CD14-positive monocyte (primary cell): ENCODE measurements around the gene DAB2IP. TPM values are rescaled to one million over a fixed set of nuclear protein-coding genes. Genes with fewer than 3 reads are reported as not detected.

Experiments used
- DNase-seq, 3 donors: peaks; one replicate each; pipeline ENCODE4 v3.0.0-alpha.2; 2011 to 2022
- H2AFZ ChIP-seq: 2 replicates; pipeline ENCODE4 v1.6.0; 2012; ENCODE audit warnings: mild to moderate bottlenecking, low read depth, low read length, inconsistent platforms; ENCODE audit not compliant: insufficient read depth, poor library complexity, severe bottlenecking
- H3K27ac ChIP-seq, 2 donors: 1 replicate in 1 of 2; 2 replicates in 1 of 2; pipeline ENCODE4 v1.5.1; 2012 to 2013; ENCODE audit warnings: low read length in 2 of 2, control low read depth in 1 of 2, inconsistent platforms in 1 of 2, low read depth in 1 of 2, mild to moderate bottlenecking in 1 of 2
- H3K27me3 ChIP-seq, 2 donors: one replicate each; pipeline versions ENCODE4 v1.6.0 to v1.6.1; 2011 to 2013; ENCODE audit warnings: low read length in 2 of 2; ENCODE audit not compliant: control insufficient read depth in 2 of 2, insufficient read depth in 2 of 2
- H3K36me3 ChIP-seq, 2 donors: replicated peaks in 1 of 2; 1 replicate in 1 of 2; 2 replicates in 1 of 2; pipeline versions ENCODE4 v1.5.1 to v1.6.1; 2012 to 2013; ENCODE audit warnings: low read length in 2 of 2, control low read depth in 1 of 2, inconsistent platforms in 1 of 2, mild to moderate bottlenecking in 1 of 2; ENCODE audit not compliant: insufficient read depth in 2 of 2, control insufficient read depth in 1 of 2
- H3K4me1 ChIP-seq, 2 donors: 1 replicate in 1 of 2; 2 replicates in 1 of 2; pipeline versions ENCODE4 v1.5.1 to v1.6.1; 2012 to 2013; ENCODE audit warnings: low read length in 2 of 2, control low read depth in 1 of 2, inconsistent platforms in 1 of 2, mild to moderate bottlenecking in 1 of 2, moderate library complexity in 1 of 2; ENCODE audit not compliant: insufficient read depth in 2 of 2, control insufficient read depth in 1 of 2
- H3K4me2 ChIP-seq: replicated peaks from 2 replicates; pipeline ENCODE3; 2012; ENCODE audit warnings: low read length, moderate library complexity, mild to moderate bottlenecking; ENCODE audit not compliant: poor library complexity, severe bottlenecking; ENCODE audit errors: extremely low read depth
- H3K4me3 ChIP-seq, 3 experiments: fragments of 200-600 bp in 1 of 3; sonication (generic) in 1 of 3; replicated peaks in 1 of 3; 1 replicate in 2 of 3; 2 replicates in 1 of 3; pipeline ENCODE4 v1.5.1; 2011 to 2013; ENCODE audit warnings: low read length in 3 of 3, mild to moderate bottlenecking in 3 of 3, control low read depth in 2 of 3, low read depth in 2 of 3, inconsistent platforms in 1 of 3, moderate library complexity in 1 of 3
- H3K79me2 ChIP-seq: 2 replicates; pipeline ENCODE4 v1.6.0; 2012; ENCODE audit warnings: mild to moderate bottlenecking, control low read depth, inconsistent platforms, low read length, moderate library complexity; ENCODE audit not compliant: insufficient read depth
- H3K9ac ChIP-seq: 2 replicates; pipeline ENCODE4 v1.6.0; 2017; ENCODE audit warnings: low read length, mild to moderate bottlenecking; ENCODE audit not compliant: insufficient read depth, poor library complexity, severe bottlenecking
- H3K9me3 ChIP-seq, 2 donors: replicated peaks in 1 of 2; 1 replicate in 1 of 2; 2 replicates in 1 of 2; pipeline versions ENCODE4 v1.5.1 to v1.6.1; 2012 to 2013; ENCODE audit warnings: low read length in 2 of 2, control low read depth in 1 of 2; ENCODE audit not compliant: control insufficient read depth in 1 of 2, insufficient read depth in 1 of 2
- H4K20me1 ChIP-seq: 2 replicates; pipeline ENCODE4 v1.6.0; 2012; ENCODE audit warnings: mild to moderate bottlenecking, low read length, control low read depth, moderate library complexity; ENCODE audit not compliant: insufficient read depth
- H3K27ac Mint-ChIP-seq, 7 donors: one replicate each; pipeline ENCODE4 v1.8.0; 2020; ENCODE audit warnings: mild to moderate bottlenecking in 7 of 7, mixed read lengths in 7 of 7, moderate library complexity in 6 of 7, inconsistent platforms in 2 of 7
- H3K27me3 Mint-ChIP-seq, 3 donors: one replicate each; pipeline ENCODE4 v1.8.0; 2021 to 2022; ENCODE audit warnings: low read depth in 3 of 3, mild to moderate bottlenecking in 3 of 3, mixed read lengths in 3 of 3, moderate library complexity in 3 of 3, inconsistent platforms in 1 of 3
- H3K36me3 Mint-ChIP-seq, 2 donors: one replicate each; pipeline ENCODE4 v1.8.0; 2020; ENCODE audit warnings: mixed read lengths in 2 of 2, inconsistent platforms in 1 of 2, mild to moderate bottlenecking in 1 of 2
- H3K4me1 Mint-ChIP-seq: one replicate; pipeline ENCODE4 v1.8.0; 2020; ENCODE audit warnings: mild to moderate bottlenecking, mixed read lengths
- H3K4me3 Mint-ChIP-seq, 2 donors: one replicate each; pipeline ENCODE4 v1.8.0; 2020; ENCODE audit warnings: mild to moderate bottlenecking in 2 of 2, mixed read lengths in 2 of 2, moderate library complexity in 1 of 2
- H3K9me3 Mint-ChIP-seq, 7 donors: one replicate each; pipeline ENCODE4 v1.8.0; 2020 to 2022; ENCODE audit warnings: mixed read lengths in 7 of 7, mild to moderate bottlenecking in 6 of 7, moderate library complexity in 6 of 7, inconsistent platforms in 2 of 7
- WGBS: methylation state at CpG from one replicate; pipeline ENCODE4 v1.1.5; 2013; ENCODE audit warnings: missing lambda C conversion rate; ENCODE audit not compliant: insufficient coverage; 5-methylcytosine and 5-hydroxymethylcytosine counted together
- intact Hi-C, 2 donors: fragments of 100-400 bp; cut with micrococcal nuclease; formaldehyde crosslinking; loops; one replicate each; pipeline versions ENCODE4 v1.15.0 to v1.15.1; 2023
- polyA plus RNA-seq, 3 donors: library from polyadenylated mRNA; depleted of rRNA in 1 of 3; unstranded in 2 of 3; stranded (reverse) in 1 of 3; fragments of 300-500 nt in 2 of 3; fragments of >200 nt in 1 of 3; fragmentation: Illumina TruSeq in 2 of 3; gene quantifications; 1 replicate in 2 of 3; 2 replicates in 1 of 3; pipeline ENCODE4 v1.2.3, GENCODE V29; 2012 to 2021
- TF ChIP-seq, protein P1 (sequence below): fragments of 200-600 bp; IDR thresholded peaks from one replicate; pipeline ENCODE4 v1.8.0; 2022; ENCODE audit warnings: antibody characterized with exemption, mild to moderate bottlenecking

Gene DAB2IP
- polyA plus RNA-seq, 3 donors, result 0.13 TPM; not detected in 2

DNA sequence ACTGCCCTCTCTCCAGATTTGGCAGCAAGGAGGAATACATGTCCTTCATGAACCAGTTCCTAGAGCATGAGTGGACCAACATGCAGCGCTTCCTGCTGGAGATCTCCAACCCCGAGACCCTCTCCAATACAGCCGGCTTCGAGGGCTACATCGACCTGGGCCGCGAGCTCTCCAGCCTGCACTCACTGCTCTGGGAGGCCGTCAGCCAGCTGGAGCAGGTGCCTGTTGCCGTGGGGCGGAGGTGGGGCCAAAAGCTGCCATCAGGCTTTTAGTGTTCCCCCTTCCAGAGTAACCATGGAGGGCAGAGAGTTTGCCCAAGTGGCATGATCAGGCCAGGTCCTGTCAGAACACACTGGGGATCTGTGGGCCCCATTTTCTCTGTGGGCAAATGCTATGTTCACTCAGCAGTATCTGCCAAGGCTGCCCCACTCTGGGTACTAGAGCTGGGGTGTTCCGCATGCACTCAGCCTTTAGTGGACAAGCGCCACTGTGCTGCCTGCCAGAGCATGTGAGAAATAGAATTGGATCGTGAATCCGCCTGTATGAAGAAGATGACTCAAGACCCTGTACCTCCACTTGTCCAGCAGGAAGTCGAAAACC is 117.1 kb downstream of the DAB2IP start:
- DNase-seq, result no peak
- intact Hi-C loops, result no loop called here
- H3K4me3 Mint-ChIP-seq, result no peak overlapping the region
- TF ChIP-seq, protein P1, sequence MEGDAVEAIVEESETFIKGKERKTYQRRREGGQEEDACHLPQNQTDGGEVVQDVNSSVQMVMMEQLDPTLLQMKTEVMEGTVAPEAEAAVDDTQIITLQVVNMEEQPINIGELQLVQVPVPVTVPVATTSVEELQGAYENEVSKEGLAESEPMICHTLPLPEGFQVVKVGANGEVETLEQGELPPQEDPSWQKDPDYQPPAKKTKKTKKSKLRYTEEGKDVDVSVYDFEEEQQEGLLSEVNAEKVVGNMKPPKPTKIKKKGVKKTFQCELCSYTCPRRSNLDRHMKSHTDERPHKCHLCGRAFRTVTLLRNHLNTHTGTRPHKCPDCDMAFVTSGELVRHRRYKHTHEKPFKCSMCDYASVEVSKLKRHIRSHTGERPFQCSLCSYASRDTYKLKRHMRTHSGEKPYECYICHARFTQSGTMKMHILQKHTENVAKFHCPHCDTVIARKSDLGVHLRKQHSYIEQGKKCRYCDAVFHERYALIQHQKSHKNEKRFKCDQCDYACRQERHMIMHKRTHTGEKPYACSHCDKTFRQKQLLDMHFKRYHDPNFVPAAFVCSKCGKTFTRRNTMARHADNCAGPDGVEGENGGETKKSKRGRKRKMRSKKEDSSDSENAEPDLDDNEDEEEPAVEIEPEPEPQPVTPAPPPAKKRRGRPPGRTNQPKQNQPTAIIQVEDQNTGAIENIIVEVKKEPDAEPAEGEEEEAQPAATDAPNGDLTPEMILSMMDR, result no peak
- no peaks in the 10 kb centered on the region for H3K36me3 Mint-ChIP-seq
- no peak overlapping the region for H3K27ac Mint-ChIP-seq
- Histone ChIP-seq H4K20me1 (no peaks in the 10 kb centered on the region), H3K27me3 (no peaks in the 10 kb centered on the region), H3K79me2 (no peaks in the 10 kb centered on the region), H3K9ac (no peak overlapping the region), H2AFZ (no peak overlapping the region), H3K36me3 (no peaks in the 10 kb centered on the region), H3K9me3 (no peaks in the 10 kb centered on the region), H3K27ac (no peak overlapping the region), H3K4me2 (no peak overlapping the region), H3K4me3 (no peak overlapping the region), H3K4me1 (no peaks in the 10 kb centered on the region)
- peaks cover 2 to 6% (median 3%) of the 10 kb centered on the region in 3 donors for H3K27me3 Mint-ChIP-seq
- no peaks in the 10 kb centered on the region for H3K4me1 Mint-ChIP-seq
- H3K9me3 Mint-ChIP-seq, result no peaks in the 10 kb centered on the region
- 99% methylated on average over 15 of the region's 15 CpGs for WGBS

DNA sequence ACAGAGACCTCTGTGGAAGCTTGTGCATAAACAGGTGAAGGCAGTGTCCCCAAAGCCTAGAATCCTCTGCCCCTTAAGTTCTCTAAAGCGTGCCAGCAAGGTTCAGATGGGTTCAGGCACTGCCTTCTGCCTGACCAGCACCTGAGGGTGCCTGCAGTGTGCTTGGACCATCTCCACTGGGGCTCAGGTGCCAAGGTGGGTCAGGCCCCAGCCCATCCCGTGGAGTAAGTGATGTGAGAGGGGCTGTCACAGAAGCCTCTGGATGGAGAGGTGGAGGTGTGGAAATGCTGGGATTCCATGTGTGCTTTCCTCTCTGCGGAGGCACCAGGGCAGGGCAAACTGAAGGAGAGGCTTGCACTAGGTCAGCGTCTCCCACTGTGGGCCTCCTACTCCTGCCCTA is 118.5 kb downstream of the DAB2IP start:
- no peak overlapping the region for H3K27ac ChIP-seq
- no peaks in the 10 kb centered on the region for H3K36me3 ChIP-seq

More for the DNA sequence above, 118.5 kb downstream of the DAB2IP start:
- no peaks in the 10 kb centered on the region for H3K27me3 ChIP-seq
- WGBS, result 85% methylated on average over 3 of the region's 4 CpGs
- no peak overlapping the region for H3K4me2 ChIP-seq
- H2AFZ ChIP-seq, result no peak overlapping the region
- no peaks in the 10 kb centered on the region for H4K20me1 ChIP-seq
- no peaks in the 10 kb centered on the region for H3K4me1 ChIP-seq
- H3K9ac ChIP-seq, result no peak overlapping the region
- intact Hi-C loops, result no loop called here
- no peaks in the 10 kb centered on the region for H3K9me3 ChIP-seq
- Mint-ChIP-seq H3K27me3 (peaks cover 0 to 6% (median 2%) of the 10 kb centered on the region in 3 donors), H3K4me1 (no peaks in the 10 kb centered on the region), H3K27ac (no peak overlapping the region), H3K36me3 (no peaks in the 10 kb centered on the region), H3K9me3 (no peaks in the 10 kb centered on the region), H3K4me3 (no peak overlapping the region)
- TF ChIP-seq, protein P1, result no peak
- no peak for DNase-seq
- H3K4me3 ChIP-seq, result no peak overlapping the region
- no peaks in the 10 kb centered on the region for H3K79me2 ChIP-seq
